CD4-positive, alpha-beta T cell (primary cell): Measurements from ENCODE around the gene MRPL44. TPM values are rescaled to one million over a fixed set of nuclear protein-coding genes. Genes with fewer than 3 reads are reported as not detected.

Experiments used
- ATAC-seq: fragments of 200-7000 bp; cut with Tn5 transposase; one replicate; pipeline ENCODE4 v1.10.0; 2022; ENCODE audit warnings: mild to moderate bottlenecking; ENCODE audit not compliant: poor library complexity
- CTCF ChIA-PET: fragments of 350-600 bp; sonication (Branson Sonifier 250); formaldehyde crosslinking; loops from one replicate; lab custom pipeline; 2021; ENCODE audit warnings: antibody characterized with exemption, inconsistent platforms; lab: Charles Lee
- POLR2A ChIA-PET: fragments of 350-600 bp; sonication (Branson Sonifier 250); formaldehyde crosslinking; loops from one replicate; lab custom pipeline; 2021; ENCODE audit warnings: antibody characterized with exemption, inconsistent platforms; lab: Charles Lee
- DNase-seq, 14 experiments: peaks; one replicate each; pipeline ENCODE4 v3.0.0-alpha.2; 2013 to 2020; ENCODE audit warnings: mixed read lengths in 2 of 14
- H3K27ac ChIP-seq, 2 donors: one replicate each; pipeline versions ENCODE4 v1.5.1 to v1.7.0; 2013; ENCODE audit warnings: low read length in 2 of 2, low read depth in 1 of 2, mild to moderate bottlenecking in 1 of 2
- H3K27me3 ChIP-seq, 2 experiments: 1 replicate in 1 of 2; 2 replicates in 1 of 2; pipeline versions ENCODE4 v1.6.1 to v1.7.0; 2013; ENCODE audit warnings: low read length in 2 of 2, control low read depth in 1 of 2, mild to moderate bottlenecking in 1 of 2, moderate library complexity in 1 of 2; ENCODE audit not compliant: insufficient read depth in 2 of 2, control insufficient read depth in 1 of 2
- H3K36me3 ChIP-seq: one replicate; pipeline ENCODE4 v1.6.1; 2013; ENCODE audit warnings: low read length, control low read depth; ENCODE audit not compliant: insufficient read depth
- H3K4me1 ChIP-seq: one replicate; pipeline ENCODE4 v1.6.1; 2013; ENCODE audit warnings: low read length, control low read depth; ENCODE audit not compliant: insufficient read depth
- H3K4me3 ChIP-seq: one replicate; pipeline ENCODE4 v1.5.1; 2013; ENCODE audit warnings: mild to moderate bottlenecking, low read length, moderate library complexity
- H3K9me3 ChIP-seq, 2 experiments: 1 replicate in 1 of 2; 2 replicates in 1 of 2; pipeline versions ENCODE4 v1.6.1 to v1.7.0; 2013; ENCODE audit warnings: low read length in 2 of 2, mild to moderate bottlenecking in 2 of 2, control low read depth in 1 of 2, moderate library complexity in 1 of 2; ENCODE audit not compliant: control insufficient read depth in 1 of 2, insufficient read depth in 1 of 2
- H3K27ac Mint-ChIP-seq: one replicate; pipeline ENCODE4 v1.8.0; 2020; ENCODE audit warnings: mixed read lengths
- H3K27me3 Mint-ChIP-seq: one replicate; pipeline ENCODE4 v1.8.0; 2021; ENCODE audit warnings: mixed read lengths
- H3K36me3 Mint-ChIP-seq: one replicate; pipeline ENCODE4 v1.8.0; 2021; ENCODE audit warnings: low read depth, mixed read lengths
- H3K4me1 Mint-ChIP-seq: one replicate; pipeline ENCODE4 v1.8.0; 2021; ENCODE audit warnings: low read depth, mixed read lengths
- H3K4me3 Mint-ChIP-seq: one replicate; pipeline ENCODE4 v1.8.0; 2020; ENCODE audit warnings: mild to moderate bottlenecking, mixed read lengths
- H3K9me3 Mint-ChIP-seq: one replicate; pipeline ENCODE4 v1.8.0; 2020; ENCODE audit warnings: mixed read lengths
- CTCF ChIP-seq: fragments of 200-600 bp; IDR thresholded peaks from one replicate; pipeline ENCODE4 v1.8.0; 2022; ENCODE audit warnings: antibody characterized with exemption, mild to moderate bottlenecking
- intact Hi-C, 2 experiments: fragments of 100-400 bp; cut with DNase I in 1 of 2; cut with micrococcal nuclease in 1 of 2; formaldehyde crosslinking; loops; one replicate each; pipeline versions ENCODE4 v1.15.1 to v1.9.0; 2023 to 2025; cut with DNase I, micrococcal nuclease
- total RNA-seq, 174 experiments: library from RNA in 2 of 174; stranded (reverse) in 2 of 174; gene quantifications; one replicate each; pipeline ENCODE4 v1.2.3 and lab custom pipeline; 2021 to 2026

The MRPL44 gene
- total RNA-seq, 2 experiments from 2014 or later, result 40.0 to 40.1 TPM

GRCh38 chr2:223972656-223973102, 15.4 kb downstream of the MRPL44 start:
- Mint-ChIP-seq H3K9me3 (no peaks in the 10 kb centered on the region), H3K27me3 (no peaks in the 10 kb centered on the region), H3K36me3 (peaks cover 15% of the 10 kb centered on the region), H3K4me1 (peaks cover 4% of the 10 kb centered on the region), H3K27ac (no peak overlapping the region), H3K4me3 (no peak overlapping the region)
- no peaks in the 10 kb centered on the region for H3K9me3 ChIP-seq
- no peak overlapping the region for H3K27ac ChIP-seq
- H3K36me3 ChIP-seq, result peaks cover 5% of the 10 kb centered on the region
- H3K4me1 ChIP-seq, result no peaks in the 10 kb centered on the region
- intact Hi-C loops, result loop anchor here (5.0 to 10.0 kb wide), 2 partner anchors 802 to 805 kb away; no protein-coding TSS in a partner anchor
- ATAC-seq (no peak), DNase-seq (no peak)
- H3K27me3 ChIP-seq, result no peaks in the 10 kb centered on the region
- ChIA-PET CTCF (interaction anchor here (0.8 to 1.1 kb wide), 2 partner anchors 8 to 312 kb away, joined by 3 to 5 read pairs; no protein-coding TSS in a partner anchor), POLR2A (no interaction called here)
- no peak overlapping the region for H3K4me3 ChIP-seq
- TF ChIP-seq CTCF, result no peak

- H3K27ac ChIP-seq, result no peak overlapping the region
- Mint-ChIP-seq H3K9me3 (no peaks in the 10 kb centered on the region), H3K27ac (no peak overlapping the region), H3K4me1 (peaks cover 4% of the 10 kb centered on the region), H3K27me3 (no peaks in the 10 kb centered on the region), H3K4me3 (no peak overlapping the region), H3K36me3 (peaks cover 6% of the 10 kb centered on the region)
- intact Hi-C loops, result loop anchor here (5.0 to 10.0 kb wide), 2 partner anchors 801 to 804 kb away; no protein-coding TSS in a partner anchor
- no peak for TF ChIP-seq CTCF
- DNase-seq (no peak), ATAC-seq (no peak)
- CTCF ChIA-PET, result no interaction called here
- H3K27me3 ChIP-seq, result no peaks in the 10 kb centered on the region
- no peaks in the 10 kb centered on the region for H3K9me3 ChIP-seq
- POLR2A ChIA-PET, result no interaction called here
- H3K4me1 ChIP-seq, result no peaks in the 10 kb centered on the region
- no peaks in the 10 kb centered on the region for H3K36me3 ChIP-seq
- H3K4me3 ChIP-seq, result no peak overlapping the region
These were observed 16.3 kb downstream of the MRPL44 start for GRCh38 chr2:223973606-223974005.

- CTCF ChIA-PET, result no interaction called here
- Mint-ChIP-seq H3K9me3 (no peaks in the 10 kb centered on the region), H3K4me1 (no peaks in the 10 kb centered on the region), H3K27ac (no peak overlapping the region), H3K36me3 (no peaks in the 10 kb centered on the region), H3K4me3 (no peak overlapping the region), H3K27me3 (no peaks in the 10 kb centered on the region)
- Histone ChIP-seq H3K9me3 (no peaks in the 10 kb centered on the region), H3K4me1 (no peaks in the 10 kb centered on the region), H3K27me3 (no peaks in the 10 kb centered on the region), H3K27ac (no peak overlapping the region), H3K4me3 (no peak overlapping the region), H3K36me3 (no peaks in the 10 kb centered on the region)
- no peak for TF ChIP-seq CTCF
- ATAC-seq, result no peak
- intact Hi-C loops, result loop anchor here in 1 of 2 experiments (10.0 kb wide), 1 partner anchor 798 kb away; no protein-coding TSS in a partner anchor
- no peak for DNase-seq
- POLR2A ChIA-PET, result no interaction called here
These were observed 19.5 kb downstream of the MRPL44 start for GRCh38 chr2:223976635-223977226.
